Coronary artery (tissue), 2 donors: ENCODE data around the gene CIBAR2.

Experiments used
- DNase-seq: peaks from one replicate; pipeline ENCODE4 v3.0.0-alpha.2; 2017; ENCODE audit warnings: low spot score
- H3K27ac ChIP-seq, 2 donors: fragments of 200-600 bp; sonication (generic); one replicate each; pipeline ENCODE4 v1.5.1; 2016 to 2019
- H3K4me3 ChIP-seq: fragments of 200-600 bp; sonication (generic); 2 replicates; pipeline ENCODE4 v1.5.1; 2016; ENCODE audit warnings: mild to moderate bottlenecking, moderate library complexity
- TF ChIP-seq, protein P1 (sequence below): fragments of 200-600 bp; sonication (generic); IDR thresholded peaks from one replicate; pipeline ENCODE4 v1.5.1; 2019; ENCODE audit warnings: antibody characterized with exemption

Gene CIBAR2

DNA sequence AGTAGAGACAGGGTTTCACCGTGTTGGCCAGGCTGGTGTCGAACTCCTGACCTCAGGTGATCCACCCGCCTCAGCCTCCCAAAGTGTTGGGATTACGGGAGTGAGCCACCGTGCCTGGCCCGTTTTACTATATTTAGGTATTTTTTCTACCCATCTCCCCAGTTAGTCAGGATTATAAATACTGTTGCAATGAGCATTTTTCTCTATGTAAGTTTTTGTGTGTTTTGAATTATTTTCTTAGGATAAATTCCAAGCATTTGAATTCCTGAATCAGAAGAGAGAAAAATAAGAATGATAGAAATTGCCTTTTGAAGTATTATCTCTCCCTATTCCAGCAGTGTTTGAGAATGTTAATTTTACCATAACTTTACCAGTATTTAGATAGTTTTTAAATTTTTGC, 48.1 kb downstream of the CIBAR2 start:
- TF ChIP-seq, protein P1, sequence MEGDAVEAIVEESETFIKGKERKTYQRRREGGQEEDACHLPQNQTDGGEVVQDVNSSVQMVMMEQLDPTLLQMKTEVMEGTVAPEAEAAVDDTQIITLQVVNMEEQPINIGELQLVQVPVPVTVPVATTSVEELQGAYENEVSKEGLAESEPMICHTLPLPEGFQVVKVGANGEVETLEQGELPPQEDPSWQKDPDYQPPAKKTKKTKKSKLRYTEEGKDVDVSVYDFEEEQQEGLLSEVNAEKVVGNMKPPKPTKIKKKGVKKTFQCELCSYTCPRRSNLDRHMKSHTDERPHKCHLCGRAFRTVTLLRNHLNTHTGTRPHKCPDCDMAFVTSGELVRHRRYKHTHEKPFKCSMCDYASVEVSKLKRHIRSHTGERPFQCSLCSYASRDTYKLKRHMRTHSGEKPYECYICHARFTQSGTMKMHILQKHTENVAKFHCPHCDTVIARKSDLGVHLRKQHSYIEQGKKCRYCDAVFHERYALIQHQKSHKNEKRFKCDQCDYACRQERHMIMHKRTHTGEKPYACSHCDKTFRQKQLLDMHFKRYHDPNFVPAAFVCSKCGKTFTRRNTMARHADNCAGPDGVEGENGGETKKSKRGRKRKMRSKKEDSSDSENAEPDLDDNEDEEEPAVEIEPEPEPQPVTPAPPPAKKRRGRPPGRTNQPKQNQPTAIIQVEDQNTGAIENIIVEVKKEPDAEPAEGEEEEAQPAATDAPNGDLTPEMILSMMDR, result no peak
- Histone ChIP-seq H3K27ac (no peak overlapping the region), H3K4me3 (no peak overlapping the region)
- no peak for DNase-seq

DNA sequence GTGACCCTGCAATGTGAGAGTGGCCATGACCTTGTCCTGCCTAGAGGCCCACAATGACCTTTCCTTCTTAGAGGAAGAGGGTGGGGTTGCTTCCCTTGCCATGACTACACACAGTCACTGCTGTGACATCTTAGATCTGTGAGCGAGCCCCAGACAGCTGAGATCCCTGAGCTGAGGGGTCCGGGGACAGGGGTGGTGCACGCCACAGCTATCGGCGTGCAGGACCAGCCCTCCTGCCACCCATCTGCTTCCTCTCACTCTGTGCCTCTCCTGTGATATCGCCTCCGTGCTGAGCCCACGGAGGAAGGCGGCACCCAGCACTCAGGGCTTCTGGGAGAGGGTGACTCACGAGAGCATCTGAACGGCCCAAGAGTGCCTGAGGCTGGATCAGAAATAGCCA, 49.4 kb downstream of the CIBAR2 start:
- no peak overlapping the region for H3K4me3 ChIP-seq
- TF ChIP-seq, protein P1, result no peak
- peak overlapping the region in 1 of 2 donors; percentile 60 for H3K27ac ChIP-seq
- no peak for DNase-seq

DNA sequence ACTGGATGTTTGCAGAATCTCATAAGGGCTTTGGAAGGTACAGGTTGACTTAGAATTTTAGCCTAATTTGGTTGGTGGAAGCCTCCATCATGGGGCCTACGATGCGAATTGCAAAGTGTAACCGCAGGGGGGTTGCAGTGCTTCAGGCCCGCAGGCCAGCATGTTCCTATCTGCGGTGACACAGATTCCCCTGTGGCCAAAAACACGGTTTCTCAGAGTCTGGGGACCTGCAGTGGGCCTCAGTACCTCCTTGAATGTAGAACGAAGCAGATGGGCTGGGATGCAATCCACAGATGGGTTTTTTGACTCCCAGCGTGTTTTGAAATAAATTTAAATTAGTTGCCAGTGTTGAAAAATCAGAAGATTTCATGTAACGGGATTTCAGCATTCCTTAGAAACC, 49.9 kb downstream of the CIBAR2 start:
- no peak for DNase-seq
- Histone ChIP-seq H3K4me3 (no peak overlapping the region), H3K27ac (no peak overlapping the region)
- TF ChIP-seq, protein P1, result no peak

DNA sequence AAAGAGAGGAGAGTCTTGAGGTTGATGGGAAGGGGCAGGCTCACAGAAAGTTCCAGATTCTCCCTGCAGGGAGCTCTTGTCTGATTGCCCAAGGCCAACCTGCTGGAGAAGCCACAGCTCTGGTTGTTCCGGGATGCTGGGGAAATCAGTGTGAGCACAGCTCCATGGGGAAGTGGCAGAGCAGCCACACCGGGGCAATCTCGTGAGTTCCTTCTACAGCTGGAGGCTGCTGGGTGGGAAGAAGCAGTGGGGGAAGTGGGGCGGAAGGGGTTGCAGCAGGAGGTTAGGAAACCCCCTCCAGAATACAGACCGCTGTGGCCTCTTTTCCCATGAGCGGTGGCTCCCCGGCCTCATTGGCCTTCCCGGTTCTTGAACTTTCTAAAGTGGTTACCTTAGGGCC, 50.7 kb downstream of the CIBAR2 start:
- no peak overlapping the region for H3K4me3 ChIP-seq
- TF ChIP-seq, protein P1, result no peak
- peak overlapping the region in 1 of 2 donors; percentile 31 for H3K27ac ChIP-seq
- DNase-seq, result no peak

DNA sequence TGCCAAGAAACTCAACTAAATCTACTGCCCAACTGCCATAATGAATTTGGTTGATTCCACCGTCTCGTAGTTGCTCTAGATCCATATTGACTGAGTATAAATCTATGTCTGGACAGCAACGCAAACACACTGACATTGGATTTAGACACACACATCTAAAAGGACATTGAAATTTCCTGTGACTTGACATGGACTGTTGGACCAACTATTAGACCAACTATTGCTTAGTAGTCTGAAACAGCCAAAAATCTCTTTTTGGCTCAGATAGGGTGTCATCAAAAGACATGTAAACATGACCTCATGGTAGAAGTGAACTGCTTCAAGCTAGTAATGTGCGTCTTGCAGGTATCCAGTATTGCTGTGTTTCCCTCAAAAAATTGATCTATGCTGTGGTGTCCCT, 53.4 kb downstream of the CIBAR2 start:
- no peak overlapping the region for H3K4me3 ChIP-seq
- H3K27ac ChIP-seq, result no peak overlapping the region
- DNase-seq, result no peak
- TF ChIP-seq, protein P1, result no peak

DNA sequence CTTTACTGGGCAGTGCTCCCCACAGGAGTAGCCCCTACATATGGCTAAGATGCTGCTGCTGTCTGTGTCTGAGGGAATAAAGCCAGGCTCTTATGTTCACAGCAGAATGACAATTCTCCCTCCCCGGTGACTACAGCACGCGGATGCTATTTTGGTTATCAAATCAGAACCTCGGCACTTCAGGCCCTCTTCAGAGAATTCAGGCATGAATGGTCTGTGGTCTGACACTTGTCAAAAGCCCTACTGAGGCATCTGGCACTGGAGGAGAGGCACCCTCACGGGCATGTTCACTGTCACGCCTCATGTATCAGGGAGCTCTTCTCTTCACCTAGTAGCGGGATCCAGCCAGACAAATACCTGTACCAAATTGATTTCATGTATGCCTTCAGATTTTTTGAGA, 54.3 kb downstream of the CIBAR2 start:
- TF ChIP-seq, protein P1, result no peak
- Histone ChIP-seq H3K4me3 (no peak overlapping the region), H3K27ac (no peak overlapping the region)
- DNase-seq, result no peak

DNA sequence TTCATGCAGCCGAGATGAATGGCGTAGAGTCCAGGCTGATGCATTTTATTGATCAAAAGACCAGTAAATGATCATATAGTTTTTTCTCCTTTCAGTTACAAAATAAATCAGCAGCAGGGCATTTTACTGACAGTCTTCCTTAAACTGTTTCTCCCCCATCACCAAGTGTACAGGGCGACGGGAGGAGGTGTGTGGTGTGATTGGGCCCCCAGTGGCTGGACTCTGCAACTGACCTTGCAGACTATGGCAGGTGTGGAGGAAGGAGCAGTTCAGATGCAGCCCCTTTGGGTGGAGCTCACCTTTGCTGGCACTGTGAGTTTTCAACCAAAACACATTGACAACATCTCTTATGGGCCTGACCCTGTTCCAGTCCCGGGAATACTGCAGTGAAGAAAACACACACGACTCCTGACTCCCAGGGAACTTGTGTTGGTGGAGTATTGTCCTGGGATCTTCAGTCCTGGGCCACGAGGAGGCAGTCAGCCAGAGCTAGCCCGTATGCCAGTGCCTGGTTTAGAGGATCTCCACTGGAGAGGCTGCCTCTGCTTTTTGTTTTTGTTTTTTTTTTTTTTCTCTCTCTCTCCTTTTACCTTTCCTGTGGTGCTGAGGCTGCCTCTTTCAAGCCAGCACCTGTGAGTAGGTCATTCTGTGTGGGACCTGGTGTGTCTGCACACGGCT, 54.9 kb downstream of the CIBAR2 start:
- no peak overlapping the region for H3K4me3 ChIP-seq
- DNase-seq, result no peak
- no peak overlapping the region for H3K27ac ChIP-seq
- TF ChIP-seq, protein P1, result no peak
